ENCODE data around the gene ANKRD42. TPM values are rescaled to one million over a fixed set of nuclear protein-coding genes. Genes with fewer than 3 reads are reported as not detected.

ANKRD42 gene
- total and polyA plus RNA-seq, 9 of the 15 experiments (the other 6 are each of a cell fraction or from before 2014, with no cell fraction given): 2.8 to 9.1 (median 6.1) TPM

- TF ChIP-seq, protein P1, sequence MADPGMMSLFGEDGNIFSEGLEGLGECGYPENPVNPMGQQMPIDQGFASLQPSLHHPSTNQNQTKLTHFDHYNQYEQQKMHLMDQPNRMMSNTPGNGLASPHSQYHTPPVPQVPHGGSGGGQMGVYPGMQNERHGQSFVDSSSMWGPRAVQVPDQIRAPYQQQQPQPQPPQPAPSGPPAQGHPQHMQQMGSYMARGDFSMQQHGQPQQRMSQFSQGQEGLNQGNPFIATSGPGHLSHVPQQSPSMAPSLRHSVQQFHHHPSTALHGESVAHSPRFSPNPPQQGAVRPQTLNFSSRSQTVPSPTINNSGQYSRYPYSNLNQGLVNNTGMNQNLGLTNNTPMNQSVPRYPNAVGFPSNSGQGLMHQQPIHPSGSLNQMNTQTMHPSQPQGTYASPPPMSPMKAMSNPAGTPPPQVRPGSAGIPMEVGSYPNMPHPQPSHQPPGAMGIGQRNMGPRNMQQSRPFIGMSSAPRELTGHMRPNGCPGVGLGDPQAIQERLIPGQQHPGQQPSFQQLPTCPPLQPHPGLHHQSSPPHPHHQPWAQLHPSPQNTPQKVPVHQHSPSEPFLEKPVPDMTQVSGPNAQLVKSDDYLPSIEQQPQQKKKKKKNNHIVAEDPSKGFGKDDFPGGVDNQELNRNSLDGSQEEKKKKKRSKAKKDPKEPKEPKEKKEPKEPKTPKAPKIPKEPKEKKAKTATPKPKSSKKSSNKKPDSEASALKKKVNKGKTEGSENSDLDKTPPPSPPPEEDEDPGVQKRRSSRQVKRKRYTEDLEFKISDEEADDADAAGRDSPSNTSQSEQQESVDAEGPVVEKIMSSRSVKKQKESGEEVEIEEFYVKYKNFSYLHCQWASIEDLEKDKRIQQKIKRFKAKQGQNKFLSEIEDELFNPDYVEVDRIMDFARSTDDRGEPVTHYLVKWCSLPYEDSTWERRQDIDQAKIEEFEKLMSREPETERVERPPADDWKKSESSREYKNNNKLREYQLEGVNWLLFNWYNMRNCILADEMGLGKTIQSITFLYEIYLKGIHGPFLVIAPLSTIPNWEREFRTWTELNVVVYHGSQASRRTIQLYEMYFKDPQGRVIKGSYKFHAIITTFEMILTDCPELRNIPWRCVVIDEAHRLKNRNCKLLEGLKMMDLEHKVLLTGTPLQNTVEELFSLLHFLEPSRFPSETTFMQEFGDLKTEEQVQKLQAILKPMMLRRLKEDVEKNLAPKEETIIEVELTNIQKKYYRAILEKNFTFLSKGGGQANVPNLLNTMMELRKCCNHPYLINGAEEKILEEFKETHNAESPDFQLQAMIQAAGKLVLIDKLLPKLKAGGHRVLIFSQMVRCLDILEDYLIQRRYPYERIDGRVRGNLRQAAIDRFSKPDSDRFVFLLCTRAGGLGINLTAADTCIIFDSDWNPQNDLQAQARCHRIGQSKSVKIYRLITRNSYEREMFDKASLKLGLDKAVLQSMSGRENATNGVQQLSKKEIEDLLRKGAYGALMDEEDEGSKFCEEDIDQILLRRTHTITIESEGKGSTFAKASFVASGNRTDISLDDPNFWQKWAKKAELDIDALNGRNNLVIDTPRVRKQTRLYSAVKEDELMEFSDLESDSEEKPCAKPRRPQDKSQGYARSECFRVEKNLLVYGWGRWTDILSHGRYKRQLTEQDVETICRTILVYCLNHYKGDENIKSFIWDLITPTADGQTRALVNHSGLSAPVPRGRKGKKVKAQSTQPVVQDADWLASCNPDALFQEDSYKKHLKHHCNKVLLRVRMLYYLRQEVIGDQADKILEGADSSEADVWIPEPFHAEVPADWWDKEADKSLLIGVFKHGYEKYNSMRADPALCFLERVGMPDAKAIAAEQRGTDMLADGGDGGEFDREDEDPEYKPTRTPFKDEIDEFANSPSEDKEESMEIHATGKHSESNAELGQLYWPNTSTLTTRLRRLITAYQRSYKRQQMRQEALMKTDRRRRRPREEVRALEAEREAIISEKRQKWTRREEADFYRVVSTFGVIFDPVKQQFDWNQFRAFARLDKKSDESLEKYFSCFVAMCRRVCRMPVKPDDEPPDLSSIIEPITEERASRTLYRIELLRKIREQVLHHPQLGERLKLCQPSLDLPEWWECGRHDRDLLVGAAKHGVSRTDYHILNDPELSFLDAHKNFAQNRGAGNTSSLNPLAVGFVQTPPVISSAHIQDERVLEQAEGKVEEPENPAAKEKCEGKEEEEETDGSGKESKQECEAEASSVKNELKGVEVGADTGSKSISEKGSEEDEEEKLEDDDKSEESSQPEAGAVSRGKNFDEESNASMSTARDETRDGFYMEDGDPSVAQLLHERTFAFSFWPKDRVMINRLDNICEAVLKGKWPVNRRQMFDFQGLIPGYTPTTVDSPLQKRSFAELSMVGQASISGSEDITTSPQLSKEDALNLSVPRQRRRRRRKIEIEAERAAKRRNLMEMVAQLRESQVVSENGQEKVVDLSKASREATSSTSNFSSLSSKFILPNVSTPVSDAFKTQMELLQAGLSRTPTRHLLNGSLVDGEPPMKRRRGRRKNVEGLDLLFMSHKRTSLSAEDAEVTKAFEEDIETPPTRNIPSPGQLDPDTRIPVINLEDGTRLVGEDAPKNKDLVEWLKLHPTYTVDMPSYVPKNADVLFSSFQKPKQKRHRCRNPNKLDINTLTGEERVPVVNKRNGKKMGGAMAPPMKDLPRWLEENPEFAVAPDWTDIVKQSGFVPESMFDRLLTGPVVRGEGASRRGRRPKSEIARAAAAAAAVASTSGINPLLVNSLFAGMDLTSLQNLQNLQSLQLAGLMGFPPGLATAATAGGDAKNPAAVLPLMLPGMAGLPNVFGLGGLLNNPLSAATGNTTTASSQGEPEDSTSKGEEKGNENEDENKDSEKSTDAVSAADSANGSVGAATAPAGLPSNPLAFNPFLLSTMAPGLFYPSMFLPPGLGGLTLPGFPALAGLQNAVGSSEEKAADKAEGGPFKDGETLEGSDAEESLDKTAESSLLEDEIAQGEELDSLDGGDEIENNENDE (IDR thresholded peaks at IDR 0.05; ENCODE audit: low read depth, low read length): no peak
- TF ChIP-seq NFRKB (IDR thresholded peaks at IDR 0.05; ENCODE audit: low read depth) (peak; percentile 92), BRCA1 (IDR thresholded peaks at IDR 0.05) (no peak), BRCA1 (CRISPR knock-in tag; IDR thresholded peaks at IDR 0.05) (no peak), NFE2L1 (tag; IDR thresholded peaks at IDR 0.05; ENCODE audit: borderline replicate concordance, low read depth) (no peak), ZNF347 (CRISPR knock-in tag; IDR thresholded peaks at IDR 0.05; ENCODE audit: low read depth) (no peak), ZZZ3 (IDR thresholded peaks at IDR 0.05) (0 out of 2 replicates have a peak, but pooled peaks have one; percentile 11), RBM39 (optimal IDR thresholded peaks at IDR 0.05; ENCODE audit: low read depth, low read length) (peak; percentile 79), ESRRA (IDR thresholded peaks at IDR 0.05; ENCODE audit: borderline replicate concordance, low read depth) (peak; percentile 17; the same call in 1 of the 2 replicates), CREB1 (IDR thresholded peaks at IDR 0.05) (0 out of 2 replicates have a peak, but pooled peaks have one; percentile 26), CREB1 (CRISPR knock-in tag; IDR thresholded peaks at IDR 0.05) (no peak), ELF2 (CRISPR knock-in tag; IDR thresholded peaks at IDR 0.05) (no peak)
- TF ChIP-seq, protein P2, sequence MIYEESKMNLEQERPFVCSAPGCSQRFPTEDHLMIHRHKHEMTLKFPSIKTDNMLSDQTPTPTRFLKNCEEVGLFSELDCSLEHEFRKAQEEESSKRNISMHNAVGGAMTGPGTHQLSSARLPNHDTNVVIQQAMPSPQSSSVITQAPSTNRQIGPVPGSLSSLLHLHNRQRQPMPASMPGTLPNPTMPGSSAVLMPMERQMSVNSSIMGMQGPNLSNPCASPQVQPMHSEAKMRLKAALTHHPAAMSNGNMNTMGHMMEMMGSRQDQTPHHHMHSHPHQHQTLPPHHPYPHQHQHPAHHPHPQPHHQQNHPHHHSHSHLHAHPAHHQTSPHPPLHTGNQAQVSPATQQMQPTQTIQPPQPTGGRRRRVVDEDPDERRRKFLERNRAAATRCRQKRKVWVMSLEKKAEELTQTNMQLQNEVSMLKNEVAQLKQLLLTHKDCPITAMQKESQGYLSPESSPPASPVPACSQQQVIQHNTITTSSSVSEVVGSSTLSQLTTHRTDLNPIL (CRISPR knock-in tag; IDR thresholded peaks at IDR 0.05): no peak
Observed at GRCh38 chr11:83157594-83158356, 35.7 kb upstream of the ANKRD42 start (continued).
